DND-41 (cell line): ENCODE results near the gene AP2A2.

Source experiments
- ATAC-seq: fragments of 200-7000 bp; cut with Tn5 transposase; 3 replicates; pipeline ENCODE4 v1.9.1; 2021; ENCODE audit warnings: low read depth; ENCODE audit not compliant: insufficient read depth
- DNase-seq: peaks from one replicate; pipeline ENCODE4 v3.0.0-alpha.2; 2020
- H2AFZ ChIP-seq: 2 replicates; pipeline ENCODE4 v1.6.0; 2012; ENCODE audit warnings: low read depth, low read length
- H3K27ac ChIP-seq: 2 replicates; pipeline ENCODE4 v1.5.1; 2012; ENCODE audit warnings: low read length, inconsistent platforms
- H3K27me3 ChIP-seq: fragments of 200-600 bp; sonication (generic); 2 replicates; pipeline ENCODE4 v1.6.0; 2012; ENCODE audit warnings: low read length, mild to moderate bottlenecking, inconsistent platforms; ENCODE audit not compliant: insufficient read depth, poor library complexity
- H3K36me3 ChIP-seq: 2 replicates; pipeline ENCODE4 v1.5.1; 2012; ENCODE audit warnings: low read length, inconsistent platforms; ENCODE audit not compliant: insufficient read depth
- H3K4me1 ChIP-seq: 2 replicates; pipeline ENCODE4 v1.5.1; 2012; ENCODE audit warnings: mild to moderate bottlenecking, low read length; ENCODE audit not compliant: insufficient read depth
- H3K4me2 ChIP-seq: 2 replicates; pipeline ENCODE4 v1.6.0; 2012; ENCODE audit warnings: mild to moderate bottlenecking, moderate library complexity, low read length, inconsistent platforms; ENCODE audit not compliant: insufficient read depth
- H3K4me3 ChIP-seq, 2 experiments: fragments of 200-600 bp in 1 of 2; shearing (Covaris generic) in 1 of 2; 2 replicates each; pipeline ENCODE4 v1.5.1; 2012 to 2016; ENCODE audit warnings: inconsistent platforms in 2 of 2, low read length in 2 of 2, mild to moderate bottlenecking in 2 of 2, low read depth in 1 of 2, moderate library complexity in 1 of 2
- H3K79me2 ChIP-seq: 2 replicates; pipeline ENCODE4 v1.6.0; 2012; ENCODE audit warnings: low read length, inconsistent platforms; ENCODE audit not compliant: insufficient read depth
- H3K9ac ChIP-seq: 2 replicates; pipeline ENCODE4 v1.6.0; 2012; ENCODE audit warnings: low read depth, mild to moderate bottlenecking, inconsistent platforms, low read length, moderate library complexity
- H3K9me3 ChIP-seq: 2 replicates; pipeline ENCODE4 v1.5.1; 2012; ENCODE audit warnings: low read length, moderate library complexity, mild to moderate bottlenecking, inconsistent platforms; ENCODE audit not compliant: insufficient read depth, severe bottlenecking
- H4K20me1 ChIP-seq: 2 replicates; pipeline ENCODE4 v1.6.0; 2012; ENCODE audit warnings: low read length; ENCODE audit not compliant: insufficient read depth
- EZH2 ChIP-seq: IDR thresholded peaks from 3 replicates; pipeline ENCODE4 v1.6.1; 2012; ENCODE audit warnings: borderline replicate concordance, low read depth, mild to moderate bottlenecking, moderate library complexity, low read length, inconsistent platforms; ENCODE audit not compliant: severe bottlenecking
- TF ChIP-seq, protein P1 (sequence below): IDR thresholded peaks from 2 replicates; pipeline ENCODE4 v1.5.1; 2012; ENCODE audit warnings: borderline replicate concordance, low read length, moderate library complexity, mild to moderate bottlenecking; ENCODE audit not compliant: poor library complexity, severe bottlenecking; ENCODE audit errors: extremely low read depth

AP2A2 gene

DNA sequence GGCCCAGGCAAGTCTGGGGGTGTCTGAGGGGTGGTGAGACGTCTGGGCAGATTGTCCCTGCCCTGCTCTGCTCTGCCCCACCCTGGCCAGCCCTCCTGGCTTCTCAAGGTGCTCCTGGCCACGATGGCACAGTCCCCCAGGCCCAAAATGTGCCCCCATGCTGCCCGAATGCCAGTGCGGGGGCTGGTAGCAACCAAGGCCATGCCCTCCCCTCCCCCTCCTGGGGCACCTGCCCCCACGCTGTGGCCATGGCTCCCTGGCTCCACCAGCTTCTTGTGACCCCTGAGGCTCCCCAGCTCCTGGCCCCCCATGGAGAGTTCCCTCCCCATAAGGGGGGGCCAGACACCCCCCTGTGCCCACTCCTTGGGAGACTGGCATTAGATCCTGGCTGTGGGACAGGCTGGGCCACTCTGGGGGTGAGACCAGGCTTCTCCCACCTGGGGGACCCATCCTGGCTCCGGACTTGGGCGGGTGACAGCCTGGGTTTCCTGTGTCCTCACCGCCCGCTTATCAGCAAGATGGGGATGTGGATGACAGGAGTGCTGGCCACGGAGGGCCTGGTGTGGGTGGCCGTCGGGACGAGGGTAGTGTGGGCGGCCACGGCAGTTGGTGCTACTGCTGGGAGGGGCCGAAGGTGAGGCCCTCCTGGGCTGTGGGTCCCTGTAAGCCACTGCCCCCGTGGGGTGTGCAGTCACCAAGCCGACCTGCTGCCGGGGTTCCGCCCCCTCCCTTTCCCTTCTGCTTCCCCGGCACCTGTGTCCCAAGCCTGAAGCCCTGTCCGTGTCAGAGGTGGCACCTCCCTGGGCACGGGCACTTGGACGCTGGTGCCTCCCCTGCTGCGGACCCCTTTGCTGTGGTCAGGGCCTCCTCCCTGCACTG is 126.7 kb downstream of the AP2A2 start:
- no peaks in the 10 kb centered on the region for H3K9me3 ChIP-seq
- H3K9ac ChIP-seq, result no peak overlapping the region
- H3K36me3 ChIP-seq, result no peaks in the 10 kb centered on the region
- H3K27me3 ChIP-seq, result no peaks in the 10 kb centered on the region
- H3K27ac ChIP-seq, result no peak overlapping the region
- H4K20me1 ChIP-seq, result no peaks in the 10 kb centered on the region; the same call in 1 of the 2 replicates
- H2AFZ ChIP-seq, result no peak overlapping the region
- H3K79me2 ChIP-seq, result no peaks in the 10 kb centered on the region
- no peak for TF ChIP-seq EZH2
- TF ChIP-seq, protein P1, sequence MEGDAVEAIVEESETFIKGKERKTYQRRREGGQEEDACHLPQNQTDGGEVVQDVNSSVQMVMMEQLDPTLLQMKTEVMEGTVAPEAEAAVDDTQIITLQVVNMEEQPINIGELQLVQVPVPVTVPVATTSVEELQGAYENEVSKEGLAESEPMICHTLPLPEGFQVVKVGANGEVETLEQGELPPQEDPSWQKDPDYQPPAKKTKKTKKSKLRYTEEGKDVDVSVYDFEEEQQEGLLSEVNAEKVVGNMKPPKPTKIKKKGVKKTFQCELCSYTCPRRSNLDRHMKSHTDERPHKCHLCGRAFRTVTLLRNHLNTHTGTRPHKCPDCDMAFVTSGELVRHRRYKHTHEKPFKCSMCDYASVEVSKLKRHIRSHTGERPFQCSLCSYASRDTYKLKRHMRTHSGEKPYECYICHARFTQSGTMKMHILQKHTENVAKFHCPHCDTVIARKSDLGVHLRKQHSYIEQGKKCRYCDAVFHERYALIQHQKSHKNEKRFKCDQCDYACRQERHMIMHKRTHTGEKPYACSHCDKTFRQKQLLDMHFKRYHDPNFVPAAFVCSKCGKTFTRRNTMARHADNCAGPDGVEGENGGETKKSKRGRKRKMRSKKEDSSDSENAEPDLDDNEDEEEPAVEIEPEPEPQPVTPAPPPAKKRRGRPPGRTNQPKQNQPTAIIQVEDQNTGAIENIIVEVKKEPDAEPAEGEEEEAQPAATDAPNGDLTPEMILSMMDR, result no peak
- ATAC-seq, result no peak
- DNase-seq, result no peak
- H3K4me3 ChIP-seq, result no peak overlapping the region
- H3K4me1 ChIP-seq, result 0 out of 2 replicates have a peak, but pooled peaks cover 5% of the 10 kb centered on the region
- no peak overlapping the region for H3K4me2 ChIP-seq

DNA sequence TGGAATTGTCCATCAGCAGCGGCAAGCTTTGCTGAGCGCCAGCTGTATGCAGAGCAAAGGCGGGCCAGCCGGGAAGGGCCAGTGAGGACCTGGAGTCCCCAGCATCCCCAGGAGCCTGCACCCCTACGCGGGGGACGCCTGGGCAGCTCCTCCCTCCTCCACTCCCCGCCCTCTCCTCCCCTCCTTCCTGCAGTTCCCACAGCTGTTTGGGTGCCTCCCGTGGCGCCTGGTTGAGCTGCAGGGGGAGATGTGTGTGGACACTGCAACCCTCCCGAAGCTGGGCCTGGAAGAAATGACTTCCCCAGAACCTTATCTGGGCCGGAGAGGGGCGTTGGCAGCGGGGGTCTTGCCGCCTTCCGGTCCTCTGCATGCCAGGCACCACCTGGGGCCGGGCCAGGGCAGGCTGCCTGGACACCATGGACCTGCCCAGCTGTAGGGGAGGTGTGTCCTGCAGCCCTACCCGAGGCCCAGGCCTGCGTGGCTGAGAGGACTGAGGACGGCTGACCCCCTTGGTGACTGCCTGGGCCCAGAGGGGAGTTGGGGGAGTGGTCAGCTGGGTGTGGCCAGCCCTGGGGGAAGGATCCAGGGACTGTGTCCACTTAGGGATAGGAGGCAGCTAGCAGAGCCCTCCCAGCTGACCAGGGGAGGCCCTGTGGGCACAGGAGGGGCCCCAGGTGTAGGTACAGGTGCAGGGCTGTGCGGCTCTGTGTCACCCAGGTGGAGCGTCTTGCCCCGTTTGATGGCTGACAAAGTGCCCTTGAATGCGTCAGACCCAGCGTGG is 127.6 kb downstream of the AP2A2 start:
- H3K36me3 ChIP-seq, result no peaks in the 10 kb centered on the region
- H4K20me1 ChIP-seq, result no peaks in the 10 kb centered on the region; the same call in 1 of the 2 replicates
- H3K27ac ChIP-seq, result no peak overlapping the region
- no peak overlapping the region for H2AFZ ChIP-seq
- H3K79me2 ChIP-seq, result no peaks in the 10 kb centered on the region
- H3K4me1 ChIP-seq, result 0 out of 2 replicates have a peak, but pooled peaks cover 5% of the 10 kb centered on the region
- no peaks in the 10 kb centered on the region for H3K9me3 ChIP-seq
- H3K9ac ChIP-seq, result no peak overlapping the region
- TF ChIP-seq, protein P1, result no peak
- TF ChIP-seq EZH2, result no peak
- no peak overlapping the region for H3K4me3 ChIP-seq
- no peaks in the 10 kb centered on the region for H3K27me3 ChIP-seq
- DNase-seq (no peak), ATAC-seq (no peak)
- no peak overlapping the region for H3K4me2 ChIP-seq

DNA sequence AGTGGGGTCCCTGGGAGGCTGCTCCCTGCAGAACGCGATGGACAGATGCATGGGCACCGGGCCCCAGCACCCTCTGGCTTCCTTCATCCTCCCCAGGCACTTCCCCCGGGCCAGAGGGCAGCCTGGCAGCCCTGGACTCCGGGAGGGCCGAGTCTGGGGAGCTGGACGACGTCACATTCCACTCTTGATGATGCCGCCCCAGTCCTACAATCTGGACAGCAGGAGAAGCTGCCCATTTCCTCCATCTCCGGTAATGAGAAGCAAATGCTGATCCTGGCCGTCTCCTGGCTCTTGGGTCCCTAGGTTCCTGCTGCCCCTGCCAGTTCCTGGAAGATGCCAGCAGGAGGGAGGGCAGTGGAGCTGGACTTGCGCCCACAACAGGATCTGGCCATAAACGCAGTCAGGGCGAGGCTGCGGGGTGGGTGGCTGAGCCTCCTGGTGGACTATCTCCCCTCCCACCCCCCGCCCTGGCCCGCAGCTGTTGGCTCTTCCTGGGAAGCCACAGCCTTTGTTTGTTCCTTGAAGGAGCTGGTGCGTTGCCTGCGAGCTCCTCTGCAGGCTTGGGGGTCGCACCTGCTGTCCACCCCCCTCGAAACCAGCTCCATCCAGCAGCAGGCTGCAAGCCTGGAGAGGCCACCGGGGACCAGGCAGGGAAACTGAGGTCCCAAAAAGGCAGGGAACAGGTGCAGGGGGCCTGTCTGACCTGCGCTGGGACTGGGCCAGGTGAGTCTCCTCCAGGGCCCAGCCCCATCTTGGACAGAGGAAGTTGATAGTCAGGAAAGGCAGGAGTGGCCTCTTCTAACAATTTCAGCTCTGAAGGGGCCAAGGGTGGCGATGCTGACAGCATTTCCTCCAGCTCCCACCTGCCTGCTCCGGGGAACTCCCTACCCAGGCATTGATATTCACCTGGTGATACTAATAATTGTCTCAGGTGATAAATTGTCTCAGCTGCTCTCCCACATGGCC is 128.8 kb downstream of the AP2A2 start:
- no peak for ATAC-seq
- Histone ChIP-seq H3K27ac (no peak overlapping the region), H3K4me2 (no peak overlapping the region)

More for the DNA sequence above, 128.8 kb downstream of the AP2A2 start:
- H3K9ac ChIP-seq, result no peak overlapping the region
- H3K9me3 ChIP-seq, result no peaks in the 10 kb centered on the region
- no peaks in the 10 kb centered on the region for H3K36me3 ChIP-seq
- 0 out of 2 replicates have a peak, but pooled peaks cover 5% of the 10 kb centered on the region for H3K4me1 ChIP-seq
- TF ChIP-seq EZH2, result no peak
- H3K4me3 ChIP-seq, result no peak overlapping the region
- no peak for DNase-seq
- no peaks in the 10 kb centered on the region; the same call in 1 of the 2 replicates for H4K20me1 ChIP-seq
- no peaks in the 10 kb centered on the region for H3K79me2 ChIP-seq
- no peaks in the 10 kb centered on the region for H3K27me3 ChIP-seq
- H2AFZ ChIP-seq, result no peak overlapping the region
